Loucy (cell line): ENCODE data around the gene TASOR2.

Experiments used
- H2AFZ ChIP-seq: fragments of 200-600 bp; sonication (generic); 2 replicates; pipeline ENCODE4 v1.6.0; 2016; ENCODE audit warnings: antibody characterized with exemption, mild to moderate bottlenecking, low read length, moderate library complexity
- H3F3A ChIP-seq: fragments of 200-600 bp; 2 replicates; pipeline ENCODE4 v1.6.0; 2016; ENCODE audit warnings: antibody characterized with exemption, low read depth, mild to moderate bottlenecking
- H3K27me3 ChIP-seq: fragments of 200-600 bp; sonication (generic); 2 replicates; pipeline ENCODE4 v1.6.1; 2014; ENCODE audit warnings: low read length, mild to moderate bottlenecking; ENCODE audit not compliant: insufficient read depth, poor library complexity, severe bottlenecking
- H3K36me3 ChIP-seq: fragments of 200-600 bp; sonication (generic); 2 replicates; pipeline ENCODE4 v1.6.1; 2016; ENCODE audit warnings: low read length; ENCODE audit not compliant: insufficient read depth
- H3K4me1 ChIP-seq: fragments of 200-600 bp; sonication (generic); 2 replicates; pipeline ENCODE4 v1.5.1; 2014; ENCODE audit warnings: low read length, mild to moderate bottlenecking; ENCODE audit not compliant: insufficient read depth, poor library complexity, severe bottlenecking
- H3K4me2 ChIP-seq: fragments of 200-600 bp; sonication (generic); 2 replicates; pipeline ENCODE4 v1.6.0; 2014; ENCODE audit warnings: antibody characterized with exemption, low read length, low read depth, mild to moderate bottlenecking; ENCODE audit not compliant: poor library complexity, severe bottlenecking
- H3K4me3 ChIP-seq: fragments of 200-600 bp; sonication (generic); 2 replicates; pipeline ENCODE4 v1.5.1; 2014; ENCODE audit warnings: low read length, mild to moderate bottlenecking, mixed read lengths; ENCODE audit not compliant: poor library complexity, severe bottlenecking
- H3K79me2 ChIP-seq: fragments of 200-600 bp; sonication (generic); 2 replicates; pipeline ENCODE4 v1.6.1; 2014; ENCODE audit warnings: low read length; ENCODE audit not compliant: insufficient read depth
- H3K9ac ChIP-seq: fragments of 200-600 bp; sonication (generic); 2 replicates; pipeline ENCODE4 v1.6.0; 2014; ENCODE audit warnings: mild to moderate bottlenecking, low read depth, low read length, moderate library complexity; ENCODE audit not compliant: poor library complexity, severe bottlenecking
- H3K9me2 ChIP-seq: fragments of 200-600 bp; sonication (generic); replicated peaks from 2 replicates; pipeline ENCODE4 v1.6.1; 2016; ENCODE audit warnings: low read depth, low read length, mixed read lengths
- H3K9me3 ChIP-seq: fragments of 200-600 bp; sonication (generic); 2 replicates; pipeline ENCODE4 v1.6.1; 2014; ENCODE audit warnings: mild to moderate bottlenecking, antibody characterized with exemption, low read length, low read depth; ENCODE audit not compliant: insufficient read depth
- H4K20me1 ChIP-seq: fragments of 200-600 bp; sonication (generic); 2 replicates; pipeline ENCODE4 v1.6.0; 2014; ENCODE audit warnings: antibody characterized with exemption, low read length, mild to moderate bottlenecking; ENCODE audit not compliant: insufficient read depth, poor library complexity, severe bottlenecking
- CTCF ChIP-seq: fragments of 200-600 bp; sonication (generic); conservative IDR thresholded peaks from 2 replicates; pipeline ENCODE4 v1.5.1; 2014; ENCODE audit warnings: mild to moderate bottlenecking, antibody characterized with exemption, low read length
- EZH2phosphoT487 ChIP-seq: fragments of 200-600 bp; IDR thresholded peaks from 2 replicates; pipeline ENCODE4 v1.6.1; 2018; ENCODE audit warnings: antibody characterized with exemption, mild to moderate bottlenecking, moderate library complexity, borderline replicate concordance

The TASOR2 gene

GRCh38 chr10:5659702-5660528, 24.7 kb upstream of the TASOR2 start:
- peaks cover 15% of the 10 kb centered on the region; the same call in 1 of the 2 replicates for H3K79me2 ChIP-seq
- no peak overlapping the region for H2AFZ ChIP-seq
- H4K20me1 ChIP-seq, result no peaks in the 10 kb centered on the region
- H3K4me3 ChIP-seq, result no peak overlapping the region
- no peak overlapping the region for H3K4me2 ChIP-seq
- TF ChIP-seq CTCF (no peak), EZH2phosphoT487 (no peak)
- peaks cover 4% of the 10 kb centered on the region; the same call in 1 of the 2 replicates for H3F3A ChIP-seq
- no peak overlapping the region for H3K9ac ChIP-seq
- H3K36me3 ChIP-seq, result no peaks in the 10 kb centered on the region
- no peaks in the 10 kb centered on the region for H3K9me3 ChIP-seq
- no peaks in the 10 kb centered on the region for H3K9me2 ChIP-seq
- peaks cover 35% of the 10 kb centered on the region for H3K4me1 ChIP-seq
- H3K27me3 ChIP-seq, result no peaks in the 10 kb centered on the region

GRCh38 chr10:5661043-5661442, 23.6 kb upstream of the TASOR2 start:
- H3F3A ChIP-seq, result peaks cover 4% of the 10 kb centered on the region; the same call in 1 of the 2 replicates

More at GRCh38 chr10:5661043-5661442, 23.6 kb upstream of the TASOR2 start:
- no peak for TF ChIP-seq CTCF
- TF ChIP-seq EZH2phosphoT487, result no peak
- Histone ChIP-seq H3K27me3 (no peaks in the 10 kb centered on the region), H2AFZ (no peak overlapping the region), H3K79me2 (peaks cover 20% of the 10 kb centered on the region; the same call in 1 of the 2 replicates), H3K9me2 (no peaks in the 10 kb centered on the region), H4K20me1 (no peaks in the 10 kb centered on the region), H3K4me2 (no peak overlapping the region), H3K4me1 (peaks cover 35% of the 10 kb centered on the region), H3K36me3 (no peaks in the 10 kb centered on the region), H3K4me3 (no peak overlapping the region), H3K9ac (no peak overlapping the region), H3K9me3 (no peaks in the 10 kb centered on the region)
